ENCODE measurements around the gene KIAA1217.

Gene KIAA1217

DNA sequence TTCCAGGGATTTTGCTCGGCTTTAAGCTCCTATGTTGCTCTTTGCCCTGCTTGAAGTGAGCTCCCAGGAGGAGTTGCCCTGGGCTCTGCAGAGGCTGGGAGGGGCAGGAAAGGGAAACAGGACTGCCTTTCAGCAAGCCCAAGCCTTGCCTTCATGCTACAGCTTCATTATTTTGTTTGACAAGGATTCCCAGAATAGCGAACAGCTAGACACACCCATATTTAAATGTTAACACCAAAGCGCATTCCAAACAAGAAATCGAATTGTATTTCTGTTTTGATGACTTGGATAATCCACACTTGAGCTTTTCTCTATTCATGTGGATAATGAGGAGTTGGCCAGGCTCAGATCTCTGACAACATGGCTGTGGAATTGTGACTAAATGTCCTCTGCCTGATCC is 6.3 kb downstream of the KIAA1217 start:
- H3K9ac ChIP-seq (ENCODE audit: low read depth, low read length, poor library complexity, severe bottlenecking): no peak overlapping the region
- no peaks in the 10 kb centered on the region for H3K9me2 ChIP-seq (replicated peaks; ENCODE audit: low read depth, low read length)
- no peaks in the 10 kb centered on the region for H3K4me1 ChIP-seq (ENCODE audit: insufficient read depth, low read length, poor library complexity, severe bottlenecking)
- no peaks in the 10 kb centered on the region for H3K79me2 ChIP-seq (ENCODE audit: insufficient read depth, low read length)
- no peaks in the 10 kb centered on the region for H3K9me3 ChIP-seq (ENCODE audit: insufficient read depth, low read depth, low read length)
- no peaks in the 10 kb centered on the region for H3F3A ChIP-seq (ENCODE audit: low read depth)
- no peak overlapping the region for H2AFZ ChIP-seq (ENCODE audit: low read length)
- no peaks in the 10 kb centered on the region for H3K27me3 ChIP-seq (ENCODE audit: insufficient read depth, low read length, poor library complexity, severe bottlenecking)
- no peaks in the 10 kb centered on the region for H4K20me1 ChIP-seq (ENCODE audit: insufficient read depth, low read length, poor library complexity, severe bottlenecking)
- H3K4me2 ChIP-seq (ENCODE audit: low read depth, low read length, poor library complexity, severe bottlenecking): no peak overlapping the region
- H3K36me3 ChIP-seq (ENCODE audit: insufficient read depth, low read length): no peaks in the 10 kb centered on the region
- no peak overlapping the region for H3K4me3 ChIP-seq (ENCODE audit: low read length, poor library complexity, severe bottlenecking)
- TF ChIP-seq, protein P1, sequence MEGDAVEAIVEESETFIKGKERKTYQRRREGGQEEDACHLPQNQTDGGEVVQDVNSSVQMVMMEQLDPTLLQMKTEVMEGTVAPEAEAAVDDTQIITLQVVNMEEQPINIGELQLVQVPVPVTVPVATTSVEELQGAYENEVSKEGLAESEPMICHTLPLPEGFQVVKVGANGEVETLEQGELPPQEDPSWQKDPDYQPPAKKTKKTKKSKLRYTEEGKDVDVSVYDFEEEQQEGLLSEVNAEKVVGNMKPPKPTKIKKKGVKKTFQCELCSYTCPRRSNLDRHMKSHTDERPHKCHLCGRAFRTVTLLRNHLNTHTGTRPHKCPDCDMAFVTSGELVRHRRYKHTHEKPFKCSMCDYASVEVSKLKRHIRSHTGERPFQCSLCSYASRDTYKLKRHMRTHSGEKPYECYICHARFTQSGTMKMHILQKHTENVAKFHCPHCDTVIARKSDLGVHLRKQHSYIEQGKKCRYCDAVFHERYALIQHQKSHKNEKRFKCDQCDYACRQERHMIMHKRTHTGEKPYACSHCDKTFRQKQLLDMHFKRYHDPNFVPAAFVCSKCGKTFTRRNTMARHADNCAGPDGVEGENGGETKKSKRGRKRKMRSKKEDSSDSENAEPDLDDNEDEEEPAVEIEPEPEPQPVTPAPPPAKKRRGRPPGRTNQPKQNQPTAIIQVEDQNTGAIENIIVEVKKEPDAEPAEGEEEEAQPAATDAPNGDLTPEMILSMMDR (conservative IDR thresholded peaks at IDR 0.05; ENCODE audit: low read length): no peak
- no peak for TF ChIP-seq EZH2phosphoT487 (IDR thresholded peaks at IDR 0.05; ENCODE audit: borderline replicate concordance)

DNA sequence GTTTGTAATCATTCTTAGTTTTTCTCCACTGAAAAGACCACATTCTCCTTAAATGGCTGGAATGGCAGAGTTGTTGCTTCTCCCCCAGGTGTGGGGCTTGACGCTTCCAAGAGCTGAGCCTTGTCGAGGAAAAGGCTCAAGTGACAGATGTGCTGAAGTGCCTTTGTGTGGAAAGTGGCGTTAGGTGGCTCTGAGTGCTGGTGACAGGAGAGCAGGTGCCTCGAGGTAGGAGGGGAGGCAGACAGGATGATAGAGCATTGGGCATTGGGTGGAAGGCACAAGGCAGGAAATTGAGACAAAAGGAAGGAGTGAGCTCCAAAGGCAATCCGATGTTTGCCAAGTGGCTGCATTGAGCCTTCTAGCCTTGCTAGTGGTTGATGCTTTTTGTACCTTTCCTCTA is 6.7 kb downstream of the KIAA1217 start:
- H3K9me3 ChIP-seq (ENCODE audit: insufficient read depth, low read depth, low read length): no peaks in the 10 kb centered on the region
- no peak overlapping the region for H3K9ac ChIP-seq (ENCODE audit: low read depth, low read length, poor library complexity, severe bottlenecking)
- no peaks in the 10 kb centered on the region for H3K36me3 ChIP-seq (ENCODE audit: insufficient read depth, low read length)
- H3K27me3 ChIP-seq (ENCODE audit: insufficient read depth, low read length, poor library complexity, severe bottlenecking): no peaks in the 10 kb centered on the region
- no peaks in the 10 kb centered on the region for H3K9me2 ChIP-seq (replicated peaks; ENCODE audit: low read depth, low read length)
- H3K4me1 ChIP-seq (ENCODE audit: insufficient read depth, low read length, poor library complexity, severe bottlenecking): no peaks in the 10 kb centered on the region
- TF ChIP-seq EZH2phosphoT487 (IDR thresholded peaks at IDR 0.05; ENCODE audit: borderline replicate concordance): no peak
- TF ChIP-seq, protein P1 (conservative IDR thresholded peaks at IDR 0.05; ENCODE audit: low read length): no peak
- H3K79me2 ChIP-seq (ENCODE audit: insufficient read depth, low read length): no peaks in the 10 kb centered on the region
- no peaks in the 10 kb centered on the region for H4K20me1 ChIP-seq (ENCODE audit: insufficient read depth, low read length, poor library complexity, severe bottlenecking)
- H3K4me3 ChIP-seq (ENCODE audit: low read length, poor library complexity, severe bottlenecking): no peak overlapping the region
- H3K4me2 ChIP-seq (ENCODE audit: low read depth, low read length, poor library complexity, severe bottlenecking): no peak overlapping the region
- no peak overlapping the region for H2AFZ ChIP-seq (ENCODE audit: low read length)
- H3F3A ChIP-seq (ENCODE audit: low read depth): no peaks in the 10 kb centered on the region

DNA sequence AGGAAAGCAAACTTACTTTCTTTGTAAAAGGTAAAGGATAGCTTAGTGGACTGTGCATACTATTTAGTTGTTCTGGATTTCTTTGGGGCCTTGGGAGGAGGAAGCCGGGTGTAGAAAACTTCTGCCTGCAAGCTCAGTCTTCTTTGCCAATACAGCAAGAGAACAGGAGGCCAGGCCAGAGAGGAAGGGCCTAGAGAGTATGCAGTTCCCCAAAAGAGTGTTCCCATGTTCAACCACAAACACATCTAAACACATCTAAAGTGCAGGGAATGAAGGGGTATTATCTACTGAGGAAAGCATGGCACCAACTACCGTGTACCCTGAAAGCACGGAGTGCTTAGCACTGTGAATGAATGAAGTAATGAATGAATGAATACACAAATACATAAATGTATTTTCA is 11.0 kb downstream of the KIAA1217 start:
- no peak overlapping the region for H3K4me2 ChIP-seq (ENCODE audit: low read depth, low read length, poor library complexity, severe bottlenecking)
- TF ChIP-seq, protein P1 (conservative IDR thresholded peaks at IDR 0.05; ENCODE audit: low read length): no peak
- TF ChIP-seq EZH2phosphoT487 (IDR thresholded peaks at IDR 0.05; ENCODE audit: borderline replicate concordance): no peak
- no peaks in the 10 kb centered on the region for H3K27me3 ChIP-seq (ENCODE audit: insufficient read depth, low read length, poor library complexity, severe bottlenecking)
- H3K9me3 ChIP-seq (ENCODE audit: insufficient read depth, low read depth, low read length): no peaks in the 10 kb centered on the region
- H3K79me2 ChIP-seq (ENCODE audit: insufficient read depth, low read length): no peaks in the 10 kb centered on the region
- H4K20me1 ChIP-seq (ENCODE audit: insufficient read depth, low read length, poor library complexity, severe bottlenecking): no peaks in the 10 kb centered on the region
- H3K4me3 ChIP-seq (ENCODE audit: low read length, poor library complexity, severe bottlenecking): no peak overlapping the region
- no peaks in the 10 kb centered on the region for H3K4me1 ChIP-seq (ENCODE audit: insufficient read depth, low read length, poor library complexity, severe bottlenecking)
- no peak overlapping the region for H3K9ac ChIP-seq (ENCODE audit: low read depth, low read length, poor library complexity, severe bottlenecking)
- no peak overlapping the region for H2AFZ ChIP-seq (ENCODE audit: low read length)
- no peaks in the 10 kb centered on the region for H3K9me2 ChIP-seq (replicated peaks; ENCODE audit: low read depth, low read length)
- H3F3A ChIP-seq (ENCODE audit: low read depth): no peaks in the 10 kb centered on the region
- H3K36me3 ChIP-seq (ENCODE audit: insufficient read depth, low read length): no peaks in the 10 kb centered on the region
